GM19351 (cell line): ENCODE data around the gene SHROOM3.

Experiments used
- ATAC-seq: cut with Tn5 transposase; IDR thresholded peaks from one replicate; pipeline ENCODE4 v1.9.1; 2021; ENCODE audit warnings: mild to moderate bottlenecking, moderate library complexity; ENCODE audit not compliant: unreplicated experiment

Gene SHROOM3

DNA sequence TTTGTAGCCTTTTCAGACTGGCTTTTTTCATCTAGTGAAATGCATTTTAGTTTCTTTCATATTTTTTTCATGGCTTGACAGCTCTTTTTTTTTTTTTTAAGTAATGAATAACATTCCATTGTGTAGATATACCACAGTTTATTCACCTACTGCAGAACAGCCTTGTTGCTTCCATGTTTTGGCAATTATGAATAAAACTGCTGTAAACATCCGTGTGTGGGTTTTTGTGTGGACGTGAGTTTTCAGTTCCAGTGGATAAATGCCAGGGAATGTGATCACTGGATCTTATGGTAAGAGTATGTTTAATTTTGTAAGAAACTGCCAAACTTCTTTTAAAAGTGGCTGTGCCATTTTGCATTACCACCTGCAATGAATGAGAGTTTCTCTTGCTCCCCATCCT is 302.2 kb downstream of the SHROOM3 start:
- ATAC-seq: no peak

DNA sequence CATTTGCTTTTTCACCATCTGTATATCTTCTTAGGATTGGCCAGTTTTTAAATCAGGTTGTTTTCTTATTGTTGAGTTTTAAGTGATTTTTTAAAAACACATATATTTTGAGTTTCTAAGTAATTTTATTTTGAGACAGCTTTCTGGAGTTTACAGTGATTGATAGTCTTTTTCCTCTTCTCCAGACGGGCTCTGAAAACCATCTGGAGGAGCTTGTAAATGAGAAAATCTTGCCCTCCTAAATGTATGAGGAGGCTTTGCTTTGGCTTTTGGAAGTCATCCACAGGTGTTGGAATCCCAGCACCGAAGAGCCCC is 302.7 kb downstream of the SHROOM3 start:
- no peak for ATAC-seq

DNA sequence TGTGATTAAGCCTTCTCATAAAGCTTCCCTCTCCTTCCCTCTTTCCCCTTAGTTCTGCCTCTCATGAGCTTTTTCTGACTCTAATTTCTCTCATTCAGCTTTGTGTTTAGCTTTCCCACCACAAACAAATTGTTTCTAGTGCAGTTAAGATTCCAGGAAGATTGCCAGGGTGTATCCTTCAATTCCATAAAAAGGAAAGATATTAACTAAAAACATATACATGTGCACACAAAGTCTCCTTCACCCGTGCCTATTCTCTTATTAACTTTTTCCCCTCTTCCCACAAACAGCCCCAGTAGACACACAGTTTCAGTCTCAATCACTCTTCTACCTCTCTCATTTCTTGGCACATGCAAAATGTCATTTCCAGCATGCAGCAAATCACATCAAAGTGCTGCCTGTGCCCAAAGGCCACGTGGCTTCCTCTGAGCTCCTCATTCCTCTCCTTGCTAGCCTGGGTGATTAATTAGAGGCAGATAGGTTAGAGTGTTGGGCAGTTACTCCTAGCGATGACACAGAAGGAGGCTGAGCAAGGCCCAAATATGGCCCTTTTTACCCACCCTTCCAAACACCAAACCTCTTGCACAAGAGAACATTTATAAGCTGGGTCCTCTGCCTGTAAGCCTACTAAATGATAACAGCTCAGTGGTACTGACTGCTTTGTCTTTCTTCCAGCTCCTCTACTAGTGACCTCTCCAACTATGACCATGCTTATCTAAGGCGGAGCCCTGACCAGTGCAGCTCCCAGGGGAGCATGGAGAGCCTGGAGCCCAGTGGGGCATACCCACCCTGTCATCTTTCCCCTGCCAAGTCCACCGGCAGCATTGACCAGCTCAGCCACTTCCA is 303.3 kb downstream of the SHROOM3 start:
- no peak for ATAC-seq

DNA sequence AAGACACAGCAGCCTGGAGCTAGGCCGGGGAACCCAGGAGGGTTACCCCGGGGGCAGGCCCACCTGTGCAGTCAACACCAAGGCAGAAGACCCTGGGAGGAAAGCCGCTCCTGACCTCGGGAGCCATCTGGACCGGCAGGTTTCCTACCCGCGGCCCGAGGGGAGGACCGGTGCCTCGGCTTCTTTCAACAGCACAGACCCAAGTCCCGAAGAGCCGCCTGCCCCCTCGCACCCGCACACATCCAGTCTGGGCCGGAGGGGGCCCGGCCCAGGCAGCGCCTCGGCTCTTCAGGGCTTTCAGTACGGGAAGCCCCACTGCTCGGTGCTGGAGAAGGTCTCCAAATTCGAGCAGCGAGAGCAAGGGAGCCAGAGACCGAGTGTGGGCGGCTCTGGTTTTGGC is 305.2 kb downstream of the SHROOM3 start:
- ATAC-seq: no peak

DNA sequence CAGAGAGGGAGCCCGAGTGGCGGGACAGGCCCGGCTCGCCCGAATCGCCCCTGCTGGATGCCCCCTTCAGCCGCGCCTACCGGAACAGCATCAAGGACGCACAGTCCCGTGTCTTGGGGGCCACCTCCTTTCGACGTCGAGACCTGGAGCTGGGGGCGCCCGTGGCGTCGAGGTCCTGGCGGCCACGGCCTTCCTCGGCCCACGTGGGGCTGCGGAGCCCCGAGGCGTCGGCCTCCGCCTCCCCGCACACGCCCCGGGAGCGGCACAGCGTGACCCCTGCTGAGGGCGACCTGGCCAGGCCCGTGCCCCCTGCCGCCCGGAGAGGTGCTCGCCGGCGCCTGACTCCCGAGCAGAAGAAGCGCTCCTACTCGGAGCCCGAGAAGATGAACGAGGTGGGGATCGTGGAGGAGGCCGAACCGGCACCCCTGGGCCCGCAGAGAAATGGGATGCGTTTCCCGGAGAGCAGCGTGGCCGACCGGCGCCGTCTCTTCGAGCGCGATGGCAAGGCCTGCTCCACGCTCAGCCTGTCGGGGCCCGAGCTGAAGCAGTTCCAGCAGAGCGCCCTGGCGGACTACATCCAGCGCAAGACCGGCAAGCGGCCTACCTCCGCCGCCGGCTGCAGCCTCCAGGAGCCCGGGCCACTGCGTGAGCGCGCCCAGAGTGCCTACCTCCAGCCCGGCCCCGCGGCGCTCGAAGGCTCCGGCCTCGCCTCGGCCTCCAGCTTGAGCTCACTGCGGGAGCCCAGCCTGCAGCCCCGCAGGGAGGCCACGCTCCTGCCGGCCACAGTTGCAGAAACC is 306.0 kb downstream of the SHROOM3 start:
- no peak for ATAC-seq

DNA sequence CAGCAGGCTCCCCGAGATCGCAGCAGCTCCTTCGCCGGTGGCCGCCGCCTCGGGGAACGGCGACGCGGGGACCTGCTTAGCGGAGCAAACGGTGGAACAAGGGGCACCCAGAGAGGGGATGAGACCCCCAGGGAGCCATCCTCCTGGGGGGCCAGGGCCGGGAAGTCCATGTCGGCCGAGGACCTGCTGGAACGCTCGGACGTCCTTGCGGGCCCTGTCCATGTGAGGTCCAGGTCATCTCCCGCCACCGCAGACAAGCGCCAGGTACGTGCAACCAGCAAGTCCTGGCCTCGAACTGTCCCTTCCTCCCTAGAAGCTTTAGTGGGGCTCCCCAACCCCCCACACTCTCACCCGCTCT is 306.6 kb downstream of the SHROOM3 start:
- no peak for ATAC-seq

DNA sequence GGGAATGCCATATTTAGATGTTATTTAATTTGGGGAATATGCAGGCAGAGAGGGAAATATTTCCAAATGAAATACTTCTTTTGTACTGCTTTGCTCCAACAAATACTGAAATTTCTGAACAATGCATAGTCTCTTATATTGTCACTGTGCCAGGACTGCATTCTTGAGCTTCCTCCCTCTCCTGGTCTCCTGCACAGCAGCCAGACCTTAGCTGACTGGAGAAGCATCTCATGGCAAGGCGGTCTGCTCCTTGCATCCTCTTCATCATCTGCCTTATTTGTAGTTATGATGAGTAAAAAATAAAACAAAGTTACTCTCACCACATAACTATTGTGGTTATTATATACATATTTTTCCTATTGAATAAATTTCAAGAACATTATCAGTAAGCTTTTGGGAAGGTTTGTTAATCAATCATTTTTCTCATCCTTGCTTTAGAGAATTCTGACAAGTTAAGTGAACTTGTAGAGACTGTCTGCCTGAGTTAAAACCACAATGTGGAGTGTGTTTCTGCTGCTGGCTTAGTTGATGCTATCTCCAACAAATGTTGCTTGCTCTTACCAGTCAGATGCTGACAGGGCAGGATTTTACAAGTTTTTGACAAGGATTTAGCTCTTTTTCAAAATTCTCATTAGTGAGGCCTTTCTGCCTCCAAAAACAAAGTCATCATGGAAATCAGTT is 309.4 kb downstream of the SHROOM3 start:
- no peak for ATAC-seq

DNA sequence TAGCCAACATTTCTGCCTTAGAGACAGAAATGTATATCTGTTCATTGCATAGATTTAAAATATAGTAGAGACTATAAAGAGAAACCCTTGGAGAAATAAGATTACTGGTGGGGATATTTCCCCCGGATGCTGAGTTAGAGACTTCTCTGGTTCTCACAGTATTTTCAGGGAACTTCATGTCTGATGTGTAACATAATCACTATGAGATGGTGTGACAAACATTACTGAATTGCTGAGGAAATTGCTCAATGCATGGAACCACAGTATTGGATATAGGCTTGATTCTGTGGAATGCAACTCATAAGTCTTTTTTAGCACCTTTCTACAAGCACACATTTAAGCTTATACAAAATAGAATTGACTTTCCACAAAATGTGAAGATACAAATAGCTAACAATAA is 310.2 kb downstream of the SHROOM3 start:
- ATAC-seq: no peak

DNA sequence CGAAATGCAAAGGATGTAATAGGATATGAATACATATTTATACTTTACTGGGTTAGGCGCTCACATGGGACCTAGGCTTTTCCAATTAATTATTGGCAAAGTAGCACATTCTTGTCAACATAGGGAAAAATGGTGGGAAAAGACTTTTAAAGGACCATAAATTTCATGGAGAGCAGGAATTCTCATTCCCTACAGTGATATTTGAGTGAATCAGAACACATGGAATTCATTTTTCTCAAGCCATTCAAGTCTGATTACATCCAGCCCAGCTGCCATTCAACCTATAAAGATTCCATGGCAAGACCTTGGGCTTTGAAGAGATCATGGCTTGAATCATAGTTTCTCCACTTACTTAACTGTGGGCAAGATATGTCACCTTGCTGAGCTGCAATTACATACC is 312.5 kb downstream of the SHROOM3 start:
- no peak for ATAC-seq

DNA sequence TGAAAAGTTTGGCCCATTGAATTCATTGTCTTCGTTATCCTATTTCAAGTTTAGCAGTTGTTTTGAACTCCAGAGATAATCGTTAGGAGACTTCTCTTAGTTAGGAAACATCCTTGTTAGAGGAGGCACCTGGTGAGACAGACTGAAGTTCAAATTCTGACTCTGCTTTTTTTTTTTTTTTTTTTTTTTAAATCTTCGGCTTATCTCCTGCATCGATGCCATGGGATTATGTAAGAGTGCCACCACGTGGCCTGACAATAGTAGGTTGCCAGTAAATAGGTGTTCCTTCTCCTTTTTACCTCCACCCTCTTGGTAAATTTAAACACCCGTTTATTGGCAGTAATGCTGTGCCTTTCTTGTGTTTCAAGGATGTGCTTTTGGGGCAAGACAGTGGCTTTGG is 313.6 kb downstream of the SHROOM3 start:
- no peak for ATAC-seq

DNA sequence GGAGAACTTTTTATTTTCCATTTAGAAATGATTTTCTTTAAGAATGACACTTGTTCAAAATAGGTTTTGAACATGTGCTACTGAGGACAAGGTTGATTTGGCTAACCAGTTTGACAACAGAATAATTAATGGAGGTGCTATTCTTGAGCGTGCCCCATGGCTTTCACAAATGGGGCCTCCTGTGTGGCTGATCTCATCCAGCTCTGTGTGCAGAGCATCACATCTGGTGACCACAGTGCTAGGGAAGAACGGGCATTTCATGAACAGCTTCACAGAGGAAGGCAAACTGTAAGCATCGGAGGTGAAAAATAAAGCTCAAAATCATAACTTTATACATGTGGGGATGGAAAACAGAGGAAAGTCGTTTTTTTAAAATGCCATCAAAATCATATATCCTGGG is 314.3 kb downstream of the SHROOM3 start:
- ATAC-seq: no peak

DNA sequence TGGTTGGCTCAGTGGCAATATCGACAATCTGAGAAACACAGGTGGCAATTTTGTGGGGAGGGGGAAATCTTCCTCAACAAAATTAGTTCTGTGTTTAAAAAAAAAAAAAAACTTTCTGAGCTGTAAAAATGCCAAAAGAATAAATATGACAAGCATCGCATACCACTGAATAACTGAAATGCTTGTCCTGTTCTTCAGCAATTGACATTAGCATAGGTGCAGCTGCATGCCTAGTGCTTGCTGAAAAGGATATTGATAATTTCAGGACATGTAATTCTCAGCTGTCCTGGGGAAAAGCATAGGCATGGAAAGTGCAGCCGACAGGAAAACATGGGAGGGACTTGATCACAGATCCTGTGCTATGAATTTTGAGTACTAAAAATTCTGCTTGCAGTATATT is 315.7 kb downstream of the SHROOM3 start:
- no peak for ATAC-seq

DNA sequence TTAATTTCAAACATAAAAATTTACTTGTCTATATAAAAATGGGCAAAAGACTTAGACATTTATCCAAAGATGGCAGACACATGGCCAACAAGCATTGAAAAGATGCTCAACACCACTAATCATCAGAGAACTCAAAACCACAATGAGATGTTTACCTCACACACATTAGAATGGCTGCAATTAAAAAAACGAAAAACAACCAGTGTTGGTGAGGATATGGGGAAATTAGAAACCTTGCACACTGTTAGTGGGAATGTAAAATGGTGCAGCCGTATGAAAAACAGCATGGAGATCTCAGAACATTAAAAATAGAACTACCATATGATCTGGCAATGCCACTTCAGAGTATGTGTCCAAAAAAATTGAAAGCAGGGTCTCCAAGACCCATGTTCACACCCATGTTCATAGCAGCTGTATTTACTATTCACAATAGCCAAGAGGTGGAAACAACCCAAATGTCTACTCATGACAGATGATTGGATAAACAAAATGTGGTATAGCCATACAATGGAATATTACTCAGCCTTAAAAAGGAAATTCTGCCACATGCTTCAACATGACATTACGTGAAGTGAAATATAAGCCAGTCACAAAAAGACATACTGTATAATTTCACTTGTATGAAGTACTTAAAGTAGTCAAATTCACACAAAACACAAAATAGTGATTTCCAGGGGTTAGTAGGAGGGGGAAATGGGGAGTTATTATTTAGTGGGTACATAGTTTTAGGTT is 316.7 kb downstream of the SHROOM3 start:
- no peak for ATAC-seq

DNA sequence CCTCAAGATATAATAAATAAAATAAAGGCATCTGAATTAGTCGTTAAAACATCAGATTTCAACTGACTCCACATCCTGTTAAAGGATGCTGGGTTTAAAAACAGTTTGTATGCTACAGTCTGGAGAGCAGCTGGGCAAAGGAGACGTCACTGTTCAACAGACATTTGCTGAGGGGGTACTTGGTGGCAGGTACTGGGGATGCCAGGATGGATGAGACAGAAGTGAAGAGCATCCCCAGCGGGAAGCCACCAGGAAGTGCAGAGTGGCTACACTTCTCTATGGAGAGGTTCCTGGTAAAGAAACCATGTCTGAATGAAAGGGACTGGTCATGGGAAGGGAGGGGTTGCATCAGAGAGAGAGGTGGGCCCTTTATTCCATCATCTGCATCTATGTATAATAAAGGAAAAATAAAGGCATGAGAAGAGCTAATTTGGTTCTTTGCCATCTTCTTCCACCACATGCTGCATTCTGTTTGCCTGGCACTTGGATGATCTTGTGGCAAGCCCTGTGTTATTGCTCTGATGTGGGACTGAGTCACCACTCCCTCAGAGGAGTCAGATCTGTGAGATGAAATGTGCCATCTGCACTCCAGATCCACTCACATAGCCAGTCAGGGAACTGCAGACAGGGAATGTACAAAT is 318.0 kb downstream of the SHROOM3 start:
- ATAC-seq: no peak

DNA sequence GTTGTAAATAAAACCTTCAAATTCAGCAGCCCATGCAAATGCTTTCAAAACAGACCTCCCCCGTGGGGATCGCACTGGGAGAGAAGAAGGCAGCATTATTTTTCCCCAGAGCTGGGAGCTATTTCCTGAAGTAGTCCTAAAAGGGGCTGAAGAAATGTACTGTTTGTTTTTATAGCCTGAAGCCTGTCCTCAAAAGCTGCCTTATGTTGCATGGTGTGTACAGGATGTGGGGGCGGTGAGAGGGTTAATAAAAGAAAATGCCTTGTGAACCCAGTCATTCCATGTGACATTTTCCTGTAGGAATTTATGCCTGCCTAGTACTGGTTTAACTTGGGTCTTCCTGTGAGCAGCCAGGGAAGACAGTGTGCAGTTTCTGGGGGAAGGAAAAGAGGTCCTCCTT is 318.8 kb downstream of the SHROOM3 start:
- ATAC-seq: no peak

DNA sequence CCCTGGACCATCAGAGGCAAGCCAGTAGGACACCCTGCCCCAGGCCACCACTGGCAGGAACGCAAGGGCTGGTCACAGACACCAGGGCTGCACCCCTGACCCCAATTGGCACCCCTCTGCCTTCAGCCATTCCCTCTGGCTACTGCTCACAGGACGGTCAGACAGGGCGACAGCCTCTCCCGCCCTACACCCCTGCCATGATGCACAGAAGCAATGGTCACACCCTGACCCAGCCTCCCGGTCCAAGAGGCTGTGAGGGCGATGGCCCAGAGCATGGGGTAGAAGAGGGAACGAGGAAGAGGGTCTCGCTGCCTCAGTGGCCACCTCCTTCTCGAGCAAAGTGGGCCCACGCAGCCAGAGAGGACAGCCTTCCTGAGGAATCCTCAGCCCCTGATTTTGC is 319.4 kb downstream of the SHROOM3 start:
- ATAC-seq: no peak

DNA sequence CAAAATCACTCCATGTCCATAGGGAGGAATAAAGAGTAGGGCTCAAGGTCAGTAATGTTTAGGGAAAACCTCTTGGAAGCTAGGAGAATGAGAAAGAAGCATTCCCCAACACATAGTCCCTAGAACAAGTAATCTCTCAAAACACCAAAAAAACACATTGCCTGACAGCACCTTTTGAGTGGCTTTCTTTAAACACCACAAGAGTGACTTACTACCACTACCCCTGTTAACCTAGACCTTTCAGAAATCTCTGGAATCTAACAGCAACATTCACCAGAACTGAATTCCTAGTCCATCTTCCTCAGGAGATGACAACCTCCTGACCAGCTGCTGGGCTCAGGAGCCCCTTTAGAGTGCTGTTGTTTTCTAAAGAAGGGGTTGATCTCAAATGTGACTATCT is 320.7 kb downstream of the SHROOM3 start:
- ATAC-seq: no peak

DNA sequence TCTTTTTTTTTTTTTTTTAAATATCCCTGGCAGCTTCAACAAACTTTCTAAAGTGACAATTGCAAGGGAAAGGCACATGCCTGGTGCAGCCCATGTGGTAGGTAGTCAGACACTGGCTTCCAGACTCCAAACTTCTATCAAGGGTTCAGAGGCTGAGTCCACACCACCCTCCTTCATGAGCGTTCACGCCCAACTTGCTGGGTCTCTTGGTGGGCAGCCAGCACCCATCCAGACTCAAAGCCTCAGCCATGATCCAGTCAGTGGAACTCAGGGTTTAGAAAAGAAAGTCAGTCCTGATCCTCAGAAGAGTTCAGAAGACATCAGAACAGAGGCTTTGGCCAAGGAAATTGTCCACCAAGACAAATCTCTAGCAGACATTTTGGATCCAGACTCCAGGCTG is 321.4 kb downstream of the SHROOM3 start:
- no peak for ATAC-seq

DNA sequence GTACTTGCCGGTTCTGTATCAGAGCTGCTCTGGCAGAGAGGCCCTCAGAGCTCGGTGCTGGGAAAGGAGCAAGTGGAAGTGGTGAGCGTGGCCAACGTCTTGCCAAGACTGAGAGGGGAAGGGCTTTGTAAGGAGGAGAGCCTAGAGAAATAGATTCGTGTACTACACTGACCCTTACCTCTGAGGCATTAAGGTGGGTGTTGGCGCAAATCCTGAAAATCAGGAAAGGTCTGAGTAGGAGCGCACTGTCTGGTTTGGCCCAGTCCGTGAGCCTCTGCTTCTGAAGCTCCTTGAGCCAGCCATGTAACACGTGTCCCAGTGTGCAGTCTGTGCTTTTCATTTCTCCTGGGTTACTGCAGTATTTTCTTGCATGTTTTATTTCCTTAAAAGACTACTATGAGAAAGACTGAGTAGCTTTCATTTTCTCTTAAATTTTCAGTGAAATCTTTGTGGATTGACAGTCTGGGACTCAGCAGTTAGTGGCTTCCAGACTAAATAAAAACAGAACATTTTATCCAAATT is 322.4 kb downstream of the SHROOM3 start:
- ATAC-seq: no peak

DNA sequence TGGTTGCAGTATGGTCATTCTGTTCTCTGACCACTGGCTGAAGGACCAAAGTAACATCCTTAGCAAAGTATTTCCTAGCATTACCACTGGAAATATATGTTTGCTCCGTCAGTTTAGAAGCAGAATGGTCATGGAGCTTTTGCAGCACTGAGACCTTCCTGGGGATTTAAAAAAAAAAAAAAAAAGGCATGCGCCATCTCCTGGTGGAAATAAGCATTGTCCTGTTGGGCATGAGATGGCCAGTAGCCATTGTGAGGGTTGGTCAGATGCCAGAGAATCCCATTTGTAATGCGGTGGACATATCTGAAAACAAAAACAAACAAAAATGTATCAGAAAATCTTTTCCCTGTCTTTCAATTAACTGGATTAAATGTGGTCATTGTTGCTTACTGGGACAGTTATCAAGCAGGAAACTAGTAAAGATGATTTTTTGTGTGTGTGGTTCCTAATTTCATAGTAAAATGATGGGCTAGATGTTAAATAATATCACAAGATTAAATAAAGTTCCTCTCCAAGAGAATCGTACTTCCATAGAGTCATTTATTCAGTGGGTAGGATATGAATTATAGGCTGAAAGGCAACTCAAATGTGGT is 323.4 kb downstream of the SHROOM3 start:
- no peak for ATAC-seq
